ENCODE results near the gene FAM13B. TPM values are rescaled to one million over a fixed set of nuclear protein-coding genes. Genes with fewer than 3 reads are reported as not detected.
"Not testable (repeated sequence)": the region's sequence is repeated elsewhere in the genome, so short reads cannot be mapped to it uniquely, and the experiment has no call there.

Gene FAM13B
- total RNA-seq, 4 donors from 2014 or later: 21.9 to 92.4 (median 32.7) TPM

DNA sequence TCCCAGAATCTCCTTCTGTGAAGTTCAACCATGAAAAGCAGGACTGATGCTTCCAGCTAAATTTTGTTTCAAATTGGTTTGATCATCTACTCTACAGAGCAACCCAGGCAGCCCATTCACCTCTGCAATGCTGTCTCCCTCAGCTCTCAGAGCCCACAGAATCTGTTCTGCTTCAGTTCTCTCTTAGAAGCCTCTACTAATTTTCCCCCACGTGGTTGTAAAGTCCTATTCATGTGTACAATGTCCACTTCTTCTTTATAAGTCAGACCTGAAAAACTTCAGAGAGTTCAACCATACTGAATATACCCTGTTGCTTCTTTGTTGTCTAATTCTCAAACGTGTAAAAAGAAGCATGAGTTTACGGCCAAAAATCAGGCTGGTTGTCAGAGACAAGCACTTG, 21.3 kb upstream of the FAM13B start:
- no peak for DNase-seq
- Histone ChIP-seq H3K4me1 (no peaks in the 10 kb centered on the region), H3K4me3 (no peak overlapping the region), H3K9me3 (no peaks in the 10 kb centered on the region), H3K27ac (no peak overlapping the region), H3K27me3 (no peaks in the 10 kb centered on the region), H3K36me3 (no peaks in the 10 kb centered on the region)
- TF ChIP-seq, protein P1, sequence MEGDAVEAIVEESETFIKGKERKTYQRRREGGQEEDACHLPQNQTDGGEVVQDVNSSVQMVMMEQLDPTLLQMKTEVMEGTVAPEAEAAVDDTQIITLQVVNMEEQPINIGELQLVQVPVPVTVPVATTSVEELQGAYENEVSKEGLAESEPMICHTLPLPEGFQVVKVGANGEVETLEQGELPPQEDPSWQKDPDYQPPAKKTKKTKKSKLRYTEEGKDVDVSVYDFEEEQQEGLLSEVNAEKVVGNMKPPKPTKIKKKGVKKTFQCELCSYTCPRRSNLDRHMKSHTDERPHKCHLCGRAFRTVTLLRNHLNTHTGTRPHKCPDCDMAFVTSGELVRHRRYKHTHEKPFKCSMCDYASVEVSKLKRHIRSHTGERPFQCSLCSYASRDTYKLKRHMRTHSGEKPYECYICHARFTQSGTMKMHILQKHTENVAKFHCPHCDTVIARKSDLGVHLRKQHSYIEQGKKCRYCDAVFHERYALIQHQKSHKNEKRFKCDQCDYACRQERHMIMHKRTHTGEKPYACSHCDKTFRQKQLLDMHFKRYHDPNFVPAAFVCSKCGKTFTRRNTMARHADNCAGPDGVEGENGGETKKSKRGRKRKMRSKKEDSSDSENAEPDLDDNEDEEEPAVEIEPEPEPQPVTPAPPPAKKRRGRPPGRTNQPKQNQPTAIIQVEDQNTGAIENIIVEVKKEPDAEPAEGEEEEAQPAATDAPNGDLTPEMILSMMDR (IDR thresholded peaks at IDR 0.05): no peak
- no peak for TF ChIP-seq POLR2A (IDR thresholded peaks at IDR 0.05)

DNA sequence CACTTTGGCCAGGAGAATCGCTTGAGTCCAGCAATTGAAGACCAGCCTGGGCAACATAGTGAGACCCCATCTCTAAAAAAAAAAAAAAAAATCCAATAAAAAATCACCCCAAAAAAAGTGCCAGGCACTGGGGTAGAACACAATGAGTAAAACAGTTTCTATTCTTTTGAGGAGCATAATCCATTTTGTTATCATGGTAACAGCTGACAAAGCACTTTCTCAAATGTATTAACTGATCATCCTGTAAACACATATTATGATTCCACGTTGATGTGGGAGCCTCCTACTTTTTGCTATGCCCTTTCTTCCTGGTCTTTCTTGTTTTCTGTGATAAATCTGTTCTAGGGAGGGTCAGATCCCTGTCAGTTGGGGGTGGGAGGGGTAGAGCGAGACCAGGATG, 20.7 kb upstream of the FAM13B start:
- Histone ChIP-seq H3K4me3 (no peak overlapping the region), H3K4me1 (no peaks in the 10 kb centered on the region), H3K27ac (no peak overlapping the region), H3K9me3 (no peaks in the 10 kb centered on the region), H3K36me3 (no peaks in the 10 kb centered on the region), H3K27me3 (no peaks in the 10 kb centered on the region)
- peak in 1 of 3 donors; percentile 10 for DNase-seq
- TF ChIP-seq, protein P1 (IDR thresholded peaks at IDR 0.05): no peak
- no peak for TF ChIP-seq POLR2A (IDR thresholded peaks at IDR 0.05)

DNA sequence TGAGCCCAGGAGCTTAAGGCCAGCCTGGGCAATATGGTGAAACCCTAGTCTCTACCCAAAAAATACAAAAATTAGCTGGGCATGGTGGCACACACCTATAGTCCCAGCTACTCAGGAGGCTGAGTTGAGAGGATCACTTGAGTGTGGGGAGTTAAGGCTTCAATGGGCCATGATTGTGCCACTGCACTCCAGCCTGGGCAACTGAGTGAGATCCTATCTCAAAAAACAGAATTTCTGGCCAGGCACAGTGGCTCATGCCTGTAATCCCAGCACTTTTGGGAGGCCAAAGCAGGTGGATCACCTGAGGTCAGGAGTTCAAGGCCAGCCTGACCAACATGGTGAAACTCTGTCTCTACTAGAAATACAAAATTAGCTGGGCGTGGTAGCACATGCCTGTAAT, 19.8 kb upstream of the FAM13B start:
- H3K4me3 ChIP-seq, H3K36me3 ChIP-seq, H3K4me1 ChIP-seq, H3K9me3 ChIP-seq, H3K27me3 ChIP-seq, H3K27ac ChIP-seq: not testable (repeated sequence)
- DNase-seq: peak in 1 of 3 donors; percentile 1

DNA sequence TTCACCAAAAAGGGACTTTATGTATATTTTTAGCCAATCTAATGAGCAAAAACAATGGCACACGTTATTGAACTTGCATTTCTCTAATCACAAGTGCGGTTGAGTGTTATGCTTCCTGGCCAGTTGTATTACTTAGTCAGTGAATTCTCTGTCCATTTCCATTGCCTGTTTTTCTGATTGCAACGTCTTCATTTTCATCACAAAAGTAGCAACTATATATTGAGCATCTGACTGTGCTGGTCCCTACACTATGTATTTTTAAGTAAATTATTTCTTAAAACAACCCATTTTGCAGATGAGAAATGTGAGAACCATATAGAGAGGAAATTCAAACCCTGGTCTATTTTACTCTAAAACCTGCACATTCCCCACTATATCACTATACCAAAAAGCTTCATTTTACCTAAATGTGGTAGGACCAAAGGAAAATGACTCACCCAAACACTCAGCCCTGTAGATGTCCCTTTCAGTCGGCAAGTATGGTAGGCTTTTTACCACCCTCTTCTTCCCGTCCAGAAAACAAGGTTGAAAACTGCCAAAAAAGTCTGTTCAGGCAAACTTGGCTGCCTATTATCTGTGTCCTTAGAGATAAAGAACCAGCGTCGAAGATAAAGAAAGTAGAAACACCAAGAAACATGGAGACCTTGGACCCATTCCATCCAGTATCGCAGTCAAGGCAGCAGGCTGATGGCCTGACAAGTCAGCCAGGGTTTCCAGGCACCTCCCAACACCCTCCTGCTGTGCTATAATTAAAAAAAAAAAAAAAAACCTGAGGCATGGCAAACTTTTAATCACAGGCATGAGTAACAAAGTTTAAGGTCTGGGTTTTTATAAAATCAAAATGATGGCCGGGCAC, 18.8 kb upstream of the FAM13B start:
- no peaks in the 10 kb centered on the region for H3K9me3 ChIP-seq
- TF ChIP-seq, protein P1 (IDR thresholded peaks at IDR 0.05): no peak
- no peak for TF ChIP-seq POLR2A (IDR thresholded peaks at IDR 0.05)
- H3K27me3 ChIP-seq: no peaks in the 10 kb centered on the region
- H3K36me3 ChIP-seq: no peaks in the 10 kb centered on the region
- no peaks in the 10 kb centered on the region for H3K4me1 ChIP-seq
- DNase-seq: no peak
- no peak overlapping the region for H3K27ac ChIP-seq
- H3K4me3 ChIP-seq: no peak overlapping the region

DNA sequence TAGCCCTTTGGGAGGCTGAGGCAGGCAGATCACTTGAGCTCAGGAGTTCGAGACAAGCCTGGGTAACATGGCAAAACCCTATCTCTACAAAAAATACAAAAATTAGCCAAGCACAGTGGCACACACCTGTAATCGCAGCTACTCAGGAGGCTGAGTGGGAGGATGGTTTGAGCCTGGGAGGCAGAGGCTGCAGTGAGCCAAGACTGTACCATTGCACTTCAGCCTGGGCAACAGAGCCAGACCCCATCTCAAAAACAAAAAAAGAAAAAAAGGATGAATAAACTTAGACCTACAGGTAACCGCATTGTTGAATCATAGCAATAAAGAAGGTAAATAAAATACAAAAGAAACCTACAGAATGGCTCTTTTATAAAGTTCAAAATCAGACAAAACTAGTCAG, 12.4 kb upstream of the FAM13B start:
- H3K27me3 ChIP-seq, H3K9me3 ChIP-seq, H3K4me3 ChIP-seq, H3K4me1 ChIP-seq, H3K27ac ChIP-seq, H3K36me3 ChIP-seq: not testable (repeated sequence)
- DNase-seq: peak in 1 of 3 donors; percentile 4

DNA sequence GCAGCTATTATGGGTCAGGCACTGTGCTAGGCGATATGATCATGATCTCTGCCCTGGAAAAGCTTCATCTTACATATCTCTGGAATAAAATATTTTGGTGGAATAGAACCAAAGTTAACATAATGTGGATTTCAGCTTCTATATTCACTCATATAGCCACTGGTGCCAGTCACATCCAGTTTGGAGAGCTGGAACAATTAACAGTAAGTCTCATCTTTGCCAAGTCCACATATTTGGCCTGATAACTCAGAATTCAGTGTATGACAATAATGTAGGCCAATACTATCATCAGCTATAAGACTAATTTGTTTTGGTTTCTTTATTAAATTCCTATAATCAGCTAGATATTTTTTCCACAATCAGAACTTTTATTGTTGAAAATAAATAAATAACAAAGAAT, 5.9 kb upstream of the FAM13B start:
- Histone ChIP-seq H3K4me1 (no peaks in the 10 kb centered on the region), H3K27ac (no peak overlapping the region), H3K4me3 (no peak overlapping the region), H3K9me3 (no peaks in the 10 kb centered on the region), H3K36me3 (no peaks in the 10 kb centered on the region), H3K27me3 (no peaks in the 10 kb centered on the region)
- no peak for DNase-seq
- TF ChIP-seq, protein P1 (IDR thresholded peaks at IDR 0.05): no peak
- TF ChIP-seq POLR2A (IDR thresholded peaks at IDR 0.05): no peak

All from Peyer's patch (tissue), 4 donors.